ENCODE measurements around the gene ZMYND15. TPM values are rescaled to one million over a fixed set of nuclear protein-coding genes. Genes with fewer than 3 reads are reported as not detected.
"Not testable (repeated sequence)": the region's sequence is repeated elsewhere in the genome, so short reads cannot be mapped to it uniquely, and the experiment has no call there.

Gene ZMYND15
- total and polyA plus RNA-seq, 2 of the 13 experiments (the other 11 are each of a cell fraction or from before 2014, with no cell fraction given), result 0.24 to 2.7 TPM

DNA sequence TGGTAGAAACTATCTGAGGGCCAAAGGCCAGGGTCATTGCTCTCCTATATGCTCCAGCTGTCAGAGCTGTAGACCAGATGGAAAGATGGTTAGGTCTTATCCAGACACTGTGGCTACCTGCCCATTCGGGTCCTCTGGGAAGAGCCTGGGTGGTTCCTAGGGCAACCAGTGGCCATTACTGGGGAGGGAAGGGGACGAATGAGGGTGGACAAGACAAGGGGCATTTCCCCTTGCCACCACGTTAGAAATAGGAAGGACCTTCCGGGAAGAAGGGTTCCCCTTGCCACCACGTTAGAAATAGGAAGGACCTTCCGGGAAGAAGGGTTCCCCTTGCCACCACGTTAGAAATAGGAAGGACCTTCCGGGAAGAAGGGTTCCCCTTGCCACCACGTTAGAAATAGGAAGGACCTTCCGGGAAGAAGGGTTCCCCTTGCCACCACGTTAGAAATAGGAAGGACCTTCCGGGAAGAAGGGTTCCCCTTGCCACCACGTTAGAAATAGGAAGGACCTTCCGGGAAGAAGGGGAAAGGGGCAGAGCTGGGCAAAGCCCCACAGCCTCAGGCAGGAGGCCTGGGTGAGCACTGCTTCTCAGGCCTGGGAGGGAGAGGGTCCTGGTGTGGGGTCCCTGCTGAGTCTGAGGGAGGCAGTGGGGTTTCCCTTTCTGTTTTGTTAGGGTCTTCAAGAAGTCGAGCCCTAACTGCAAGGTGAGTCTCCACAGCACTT is 25.1 kb upstream of the ZMYND15 start:
- H3K27me3 ChIP-seq (ENCODE audit: control insufficient read depth in 1 of 2, insufficient read depth in 2 of 2, low read length in 2 of 2); H3K4me2 ChIP-seq (ENCODE audit: low read depth, low read length); H3K27ac ChIP-seq (ENCODE audit: extremely low read length, insufficient read depth, low read length); H3K4me3 ChIP-seq (replicated peaks in 1 of 3; ENCODE audit: insufficient read depth in 1 of 3, low read depth in 2 of 3, low read length in 3 of 3); H3K9ac ChIP-seq (ENCODE audit: insufficient read depth, low read depth, low read length); in situ Hi-C loops (cut with HindIII; ENCODE audit: extremely low pct_ligation_motif_present, low pct_unique_long_range_greater_than_20kb); H4K20me1 ChIP-seq (ENCODE audit: insufficient read depth, low read length); H3K9me3 ChIP-seq (ENCODE audit: low read length); H2AFZ ChIP-seq (ENCODE audit: low read length); ATAC-seq; BruUV-seq (replicated peaks); DNase-seq (ENCODE audit: low spot score); CTCF ChIA-PET (ENCODE audit: low intra/inter-chr PET ratio, low total read pairs): not testable (repeated sequence)
- POLR2A ChIA-PET, result interaction anchor here (1.2 kb wide), 1 partner anchor 16 kb away, joined by 3 read pairs; no protein-coding TSS in a partner anchor
- WGBS (ENCODE audit: low lambda C conversion rate), result 95% methylated on average over 8 of the region's 15 CpGs
- H3K4me1 ChIP-seq (ENCODE audit: insufficient read depth, low read length), result peaks cover 40% of the 10 kb centered on the region
- peak; percentile 37 for FAIRE-seq
- intact Hi-C loops (cut with micrococcal nuclease; ENCODE audit: unreplicated experiment), result loop anchor here (10.0 kb wide), 1 partner anchor 250 kb away; the partner anchor contains the start of gene SPAG7
- H3K36me3 ChIP-seq (replicated peaks in 1 of 2; ENCODE audit: control insufficient read depth in 1 of 2, insufficient read depth in 2 of 2, low read length in 2 of 2), result peaks cover 11 to 32% of the 10 kb centered on the region in 2 experiments; a peak in 4 of 5 replicates
- peaks cover 19% of the 10 kb centered on the region for H3K79me2 ChIP-seq (ENCODE audit: insufficient read depth, low read length)

DNA sequence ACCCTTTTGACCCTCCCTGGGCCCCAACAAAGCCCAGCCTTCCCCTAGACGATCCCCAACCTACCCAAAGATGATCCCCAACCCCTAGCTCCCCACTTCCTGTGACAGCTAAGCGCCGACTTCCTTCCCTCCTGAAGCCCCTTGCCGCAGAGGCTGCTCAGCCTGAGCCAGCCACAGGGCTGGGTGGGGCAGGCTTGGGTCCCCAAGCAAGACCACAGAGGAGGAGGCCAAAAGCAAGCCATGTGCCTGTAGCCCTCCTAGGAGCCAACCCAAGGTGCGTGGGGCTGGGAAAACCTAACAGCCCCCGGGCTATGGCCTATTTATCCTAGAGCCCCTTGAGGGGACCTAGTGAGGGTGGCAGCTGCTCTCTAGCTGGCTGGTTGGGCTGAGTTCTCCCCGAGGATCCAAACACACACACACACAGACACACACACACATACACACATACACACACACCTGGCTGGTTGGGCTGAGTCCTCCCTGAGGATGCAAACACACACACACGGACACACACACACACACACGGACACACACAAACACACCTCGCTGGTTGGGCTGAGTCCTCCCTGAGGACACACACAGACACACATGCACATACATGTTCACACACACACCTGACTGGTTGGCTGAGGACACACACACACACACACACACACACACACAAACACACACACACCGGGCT is 24.4 kb upstream of the ZMYND15 start:
- H4K20me1 ChIP-seq (ENCODE audit: insufficient read depth, low read length), result no peaks in the 10 kb centered on the region; the same call in 1 of the 2 replicates
- no peaks in the 10 kb centered on the region for H3K27me3 ChIP-seq (ENCODE audit: control insufficient read depth in 1 of 2, insufficient read depth in 2 of 2, low read length in 2 of 2)
- H3K27ac ChIP-seq (ENCODE audit: extremely low read length, insufficient read depth, low read length), result no peak overlapping the region
- H3K36me3 ChIP-seq (replicated peaks in 1 of 2; ENCODE audit: control insufficient read depth in 1 of 2, insufficient read depth in 2 of 2, low read length in 2 of 2), result peaks cover 11 to 37% of the 10 kb centered on the region in 2 experiments; a peak in 4 of 5 replicates
- peaks cover 43% of the 10 kb centered on the region for H3K4me1 ChIP-seq (ENCODE audit: insufficient read depth, low read length)
- peaks cover 19% of the 10 kb centered on the region for H3K79me2 ChIP-seq (ENCODE audit: insufficient read depth, low read length)
- DNase-seq (ENCODE audit: low spot score), result no peak
- ChIA-PET POLR2A (interaction anchor here (1.2 kb wide), 1 partner anchor 15 kb away, joined by 3 read pairs; no protein-coding TSS in a partner anchor), CTCF (ENCODE audit: low intra/inter-chr PET ratio, low total read pairs) (no interaction called here)
- H3K9me3 ChIP-seq (ENCODE audit: low read length), result no peaks in the 10 kb centered on the region
- no TSS peak for BruUV-seq (replicated peaks)
- no peak overlapping the region for H2AFZ ChIP-seq (ENCODE audit: low read length)
- TF ChIP-seq ZNF296 (CRISPR knock-in tag; conservative IDR thresholded peaks at IDR 0.05) (no peak), DRAP1 (CRISPR knock-in tag; IDR thresholded peaks at IDR 0.05) (no peak), ZBTB21 (CRISPR knock-in tag; IDR thresholded peaks at IDR 0.05) (no peak), THAP9 (CRISPR knock-in tag; IDR thresholded peaks at IDR 0.05; ENCODE audit: borderline replicate concordance) (no peak), ZNF207 (IDR thresholded peaks at IDR 0.05; ENCODE audit: borderline replicate concordance) (no peak)
- in situ Hi-C loops (cut with HindIII; ENCODE audit: extremely low pct_ligation_motif_present, low pct_unique_long_range_greater_than_20kb) (no loop called here), intact Hi-C loops (cut with micrococcal nuclease; ENCODE audit: unreplicated experiment) (loop anchor here (10.0 kb wide), 1 partner anchor 250 kb away; the partner anchor contains the start of gene SPAG7)
- WGBS (ENCODE audit: low lambda C conversion rate), result 79% methylated on average over 10 of the region's 11 CpGs
- H3K4me2 ChIP-seq (ENCODE audit: low read depth, low read length), result no peak overlapping the region
- no peak for ATAC-seq
- no peak overlapping the region for H3K9ac ChIP-seq (ENCODE audit: insufficient read depth, low read depth, low read length)
- no peak overlapping the region for H3K4me3 ChIP-seq (replicated peaks in 1 of 3; ENCODE audit: insufficient read depth in 1 of 3, low read depth in 2 of 3, low read length in 3 of 3)
- FAIRE-seq, result no peak
